SHP77 (cell line): Measurements from ENCODE around the gene MCM3.

Source experiments
- DNase-seq, 2 experiments: peaks; one replicate each; lab custom pipeline; 2025; lab: John Stamatoyannopoulos, UW

MCM3 gene

GRCh38 chr6:52251113-52251512 lies 33.4 kb downstream of the MCM3 start:
- no peak for DNase-seq

- DNase-seq: no peak
Measured at GRCh38 chr6:52249078-52249477, 35.5 kb downstream of the MCM3 start.

GRCh38 chr6:52245425-52245824 lies 39.1 kb downstream of the MCM3 start:
- no peak for DNase-seq

GRCh38 chr6:52244400-52244799 lies 40.1 kb downstream of the MCM3 start, which contains the start of gene IL17F:
Gene IL17F (minus strand): TSS chr6:52244500. CDS start chr6:52244429, 71 bp downstream.
- no peak for DNase-seq

GRCh38 chr6:52243282-52243893 lies 41.2 kb downstream of the MCM3 start:
- no peak for DNase-seq

GRCh38 chr6:52241819-52242218 lies 42.7 kb downstream of the MCM3 start:
- no peak for DNase-seq

GRCh38 chr6:52233975-52234823 lies 50.3 kb downstream of the MCM3 start:
- DNase-seq: peak; percentile 14 to 20

- no peak for DNase-seq
Measured at GRCh38 chr6:52233005-52233404, 51.5 kb downstream of the MCM3 start.

GRCh38 chr6:52231406-52232127 lies 53.0 kb downstream of the MCM3 start:
- no peak for DNase-seq

- DNase-seq: no peak
Measured at GRCh38 chr6:52230685-52231084, 53.9 kb downstream of the MCM3 start.

- DNase-seq: no peak
Measured at GRCh38 chr6:52227495-52227894, 57.0 kb downstream of the MCM3 start.

GRCh38 chr6:52221302-52221701 lies 63.2 kb downstream of the MCM3 start:
- no peak for DNase-seq

GRCh38 chr6:52217761-52218160 lies 66.8 kb downstream of the MCM3 start:
- no peak for DNase-seq

GRCh38 chr6:52216932-52217575 lies 67.5 kb downstream of the MCM3 start:
- no peak for DNase-seq

GRCh38 chr6:52215787-52216186 lies 68.8 kb downstream of the MCM3 start:
- no peak for DNase-seq
